MCF 10A (cell line): ENCODE data around the gene HOXB3. TPM values are rescaled to one million over a fixed set of nuclear protein-coding genes. Genes with fewer than 3 reads are reported as not detected.

Experiments used
- BruUV-seq: library from RNA; stranded (reverse); fragments of 400-500 nt; replicated peaks from 2 replicates; lab custom pipeline; 2021; lab: Mats Ljungman, UMichigan
- CTCF ChIA-PET: fragments of 300-600 bp; sonication (Branson Sonifier 250); formaldehyde crosslinking; extraction: SDS; loops from one replicate; lab custom pipeline; 2021; ENCODE audit warnings: antibody characterized with exemption, inconsistent platforms; lab: Yijun Ruan, JAX
- POLR2A ChIA-PET: fragments of 300-600, 350-650 bp; sonication (Branson Sonifier 250); formaldehyde crosslinking; extraction: SDS; loops from one replicate; lab custom pipeline; 2020; ENCODE audit warnings: antibody characterized with exemption, inconsistent platforms; lab: Yijun Ruan, JAX
- DNase-seq: peaks from one replicate; pipeline ENCODE4 v3.0.0-alpha.2; 2018; ENCODE audit not compliant: unreplicated experiment
- H3K27ac Mint-ChIP-seq: one replicate; pipeline ENCODE4 v1.8.0; 2022; ENCODE audit warnings: mild to moderate bottlenecking, low read depth, mixed read lengths; ENCODE audit not compliant: unreplicated experiment
- H3K27me3 Mint-ChIP-seq: one replicate; pipeline ENCODE4 v1.8.0; 2022; ENCODE audit warnings: mixed read lengths; ENCODE audit not compliant: insufficient read depth, unreplicated experiment
- H3K36me3 Mint-ChIP-seq: one replicate; pipeline ENCODE4 v1.8.0; 2022; ENCODE audit warnings: mild to moderate bottlenecking, moderate library complexity, mixed read lengths; ENCODE audit not compliant: insufficient read depth, unreplicated experiment
- H3K4me1 Mint-ChIP-seq: one replicate; pipeline ENCODE4 v1.8.0; 2022; ENCODE audit warnings: mixed read lengths; ENCODE audit not compliant: insufficient read depth, unreplicated experiment
- H3K4me3 Mint-ChIP-seq: one replicate; pipeline ENCODE4 v1.8.0; 2022; ENCODE audit warnings: mild to moderate bottlenecking, moderate library complexity, mixed read lengths; ENCODE audit not compliant: unreplicated experiment
- H3K9me3 Mint-ChIP-seq: one replicate; pipeline ENCODE4 v1.8.0; 2022; ENCODE audit warnings: mixed read lengths; ENCODE audit not compliant: unreplicated experiment
- CTCF ChIP-seq: fragments of 200-600 bp; IDR thresholded peaks from one replicate; pipeline ENCODE4 v1.8.0; 2022; ENCODE audit warnings: antibody characterized with exemption, mild to moderate bottlenecking; ENCODE audit not compliant: unreplicated experiment
- intact Hi-C: fragments of 100-400 bp; cut with micrococcal nuclease; formaldehyde crosslinking; loops from 2 replicates; pipeline ENCODE4 v1.14.1; 2022
- total RNA-seq: library from RNA; stranded (reverse); gene quantifications from 2 replicates; pipeline ENCODE4 v1.2.3, GENCODE V29; 2022

HOXB3 gene
- total RNA-seq, 1 experiment from 2014 or later, result 0.79 TPM

- peaks cover 37% of the 10 kb centered on the region for H3K27me3 Mint-ChIP-seq
- peaks cover 14% of the 10 kb centered on the region for H3K4me1 Mint-ChIP-seq
- no peak overlapping the region for H3K27ac Mint-ChIP-seq
- BruUV-seq, result no TSS peak
- H3K9me3 Mint-ChIP-seq, result no peaks in the 10 kb centered on the region
- no peaks in the 10 kb centered on the region for H3K36me3 Mint-ChIP-seq
- POLR2A ChIA-PET, result no interaction called here
- no peak for TF ChIP-seq CTCF
- H3K4me3 Mint-ChIP-seq, result peak overlapping the region; percentile 89
- CTCF ChIA-PET, result interaction anchor here (0.6 to 1.0 kb wide), 7 partner anchors 27 to 1089 kb away, joined by 3 to 5 read pairs (median 3); no protein-coding TSS in a partner anchor
- intact Hi-C loops, result no loop called here
- no peak for DNase-seq
Measured at GRCh38 chr17:48583708-48584222, 6.3 kb downstream of the HOXB3 start.

GRCh38 chr17:48582750-48583069 lies 7.3 kb downstream of the HOXB3 start:
- Mint-ChIP-seq H3K27me3 (peaks cover 33% of the 10 kb centered on the region), H3K36me3 (no peaks in the 10 kb centered on the region), H3K4me1 (peaks cover 14% of the 10 kb centered on the region), H3K9me3 (no peaks in the 10 kb centered on the region), H3K27ac (no peak overlapping the region), H3K4me3 (no peak overlapping the region)
- ChIA-PET POLR2A (no interaction called here), CTCF (interaction anchor here (0.5 to 1.4 kb wide), 9 partner anchors 15 to 424 kb away, joined by 3 to 6 read pairs (median 3); no protein-coding TSS in a partner anchor)
- intact Hi-C loops, result no loop called here
- TF ChIP-seq CTCF, result no peak
- DNase-seq, result no peak
- BruUV-seq, result no TSS peak

- Mint-ChIP-seq H3K4me3 (no peak overlapping the region), H3K36me3 (no peaks in the 10 kb centered on the region), H3K27me3 (peaks cover 22% of the 10 kb centered on the region), H3K4me1 (peaks cover 9% of the 10 kb centered on the region), H3K9me3 (no peaks in the 10 kb centered on the region), H3K27ac (no peak overlapping the region)
- no peak for DNase-seq
- TF ChIP-seq CTCF, result no peak
- CTCF ChIA-PET, result interaction anchor here (0.6 to 0.7 kb wide), 2 partner anchors 9 to 243 kb away, joined by 3 to 4 read pairs; no protein-coding TSS in a partner anchor
- intact Hi-C loops, result no loop called here
- no TSS peak for BruUV-seq
- POLR2A ChIA-PET, result no interaction called here
Measured at GRCh38 chr17:48579760-48580554, 10.1 kb downstream of the HOXB3 start.

GRCh38 chr17:48579471-48579759 lies 10.6 kb downstream of the HOXB3 start:
- Mint-ChIP-seq H3K4me3 (no peak overlapping the region), H3K9me3 (no peaks in the 10 kb centered on the region), H3K27ac (no peak overlapping the region), H3K36me3 (no peaks in the 10 kb centered on the region), H3K4me1 (peaks cover 8% of the 10 kb centered on the region), H3K27me3 (peaks cover 22% of the 10 kb centered on the region)
- DNase-seq, result no peak
- ChIA-PET POLR2A (interaction anchor here (0.5 kb wide), 1 partner anchor 200 kb away, joined by 4 read pairs; no protein-coding TSS in a partner anchor), CTCF (interaction anchor here (0.6 kb wide), 2 partner anchors 27 to 144 kb away, joined by 3 read pairs; partner anchors contain the start of gene PRAC2)
- intact Hi-C loops, result no loop called here
- BruUV-seq, result no TSS peak
- TF ChIP-seq CTCF, result no peak
